OCI-LY3 (cell line): ENCODE measurements around the gene FAM120A.

Experiments
- H2AFZ ChIP-seq: fragments of 200-600, 300-600 bp; shearing (Covaris generic); 2 replicates; pipeline ENCODE4 v1.6.0; 2014; ENCODE audit warnings: antibody characterized with exemption, low read depth, low read length
- H3K27ac ChIP-seq: fragments of 200-600, 300-600 bp; sonication (generic); 2 replicates; pipeline ENCODE4 v1.5.1; 2014; ENCODE audit warnings: mild to moderate bottlenecking, low read length, moderate library complexity, mixed read lengths
- H3K27me3 ChIP-seq: fragments of 200-600, 300-600 bp; sonication (generic); 2 replicates; pipeline ENCODE4 v1.6.1; 2014; ENCODE audit warnings: low read depth, low read length, mixed read lengths
- H3K36me3 ChIP-seq: fragments of 200-600, 300-600 bp; sonication (generic); replicated peaks from 2 replicates; pipeline ENCODE3; 2014; ENCODE audit warnings: low read depth, low read length, mixed read lengths
- H3K4me1 ChIP-seq: fragments of 300-600, 200-600 bp; sonication (generic); 2 replicates; pipeline ENCODE4 v1.6.1; 2014; ENCODE audit warnings: low read length, mixed read lengths
- H3K4me2 ChIP-seq: fragments of 200-600, 300-600 bp; sonication (generic); 2 replicates; pipeline ENCODE4 v1.6.1; 2014; ENCODE audit warnings: low read length, mixed read lengths
- H3K4me3 ChIP-seq: fragments of 300-600, 200-600 bp; sonication (generic); 2 replicates; pipeline ENCODE4 v1.5.1; 2014; ENCODE audit warnings: antibody characterized with exemption, mild to moderate bottlenecking, low read length, moderate library complexity
- H3K79me2 ChIP-seq: fragments of 300-600, 200-600 bp; shearing (Covaris generic); 2 replicates; pipeline ENCODE4 v1.6.1; 2014; ENCODE audit warnings: mild to moderate bottlenecking, low read length, mixed read lengths
- H3K9ac ChIP-seq: fragments of 300-600, 200-600 bp; shearing (Covaris generic); 2 replicates; pipeline ENCODE4 v1.6.0; 2014; ENCODE audit warnings: mild to moderate bottlenecking, low read length, moderate library complexity
- H3K9me3 ChIP-seq: fragments of 200-600, 300-600 bp; shearing (Covaris generic); 2 replicates; pipeline ENCODE4 v1.6.1; 2014; ENCODE audit warnings: low read length, mixed read lengths; ENCODE audit not compliant: insufficient read depth
- H4K20me1 ChIP-seq: fragments of 200-600, 300-600 bp; sonication (generic); 2 replicates; pipeline ENCODE4 v1.6.1; 2016; ENCODE audit warnings: low read length, mixed read lengths; ENCODE audit not compliant: insufficient read depth
- EZH2phosphoT487 ChIP-seq: fragments of 200-600 bp; shearing (Covaris generic); IDR thresholded peaks from 2 replicates; pipeline ENCODE4 v1.6.1; 2018; ENCODE audit warnings: antibody characterized with exemption, mixed run types, low read depth
- TF ChIP-seq, protein P1 (sequence below): fragments of 200-600, 300-600 bp; sonication (generic); IDR thresholded peaks from 2 replicates; pipeline ENCODE4 v1.5.1; 2014; ENCODE audit warnings: antibody characterized with exemption, low read length, low read depth

The FAM120A gene

DNA sequence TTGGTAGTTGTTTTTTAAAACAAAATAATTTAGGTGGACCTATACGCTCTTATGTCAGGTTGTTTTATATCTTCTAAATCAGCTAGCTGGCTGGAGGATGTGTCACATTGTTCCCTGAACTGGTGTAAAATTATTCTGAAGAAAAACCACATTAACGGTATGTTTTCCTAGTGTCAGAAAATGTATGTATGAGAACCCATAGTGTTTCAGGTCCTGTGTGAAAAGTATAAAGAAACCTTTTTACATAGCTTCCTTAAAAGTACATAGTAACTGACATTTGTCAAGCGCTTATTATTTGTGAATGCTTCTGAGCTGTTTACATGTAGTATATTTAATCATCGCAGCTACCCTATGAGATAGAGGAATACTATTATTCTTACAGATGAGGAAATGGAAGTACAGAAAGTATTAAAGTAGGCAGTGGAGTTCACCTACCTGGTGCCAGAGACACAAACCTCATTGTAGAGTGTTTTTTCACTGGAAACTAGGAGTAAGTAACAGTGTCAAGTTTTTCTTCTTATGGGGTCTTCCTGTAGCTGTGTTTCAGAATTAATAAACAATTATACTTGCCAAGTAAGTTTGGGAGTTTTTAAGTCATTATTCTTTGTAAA lies 12.3 kb downstream of the FAM120A start:
- peak overlapping the region; percentile 38 for H3K4me3 ChIP-seq
- no peaks in the 10 kb centered on the region for H3K27me3 ChIP-seq
- H3K4me2 ChIP-seq = peak overlapping the region; percentile 69
- H3K4me1 ChIP-seq = peaks cover 26% of the 10 kb centered on the region
- peak overlapping the region; percentile 13 for H3K27ac ChIP-seq
- no peak overlapping the region for H2AFZ ChIP-seq
- H3K9me3 ChIP-seq = no peaks in the 10 kb centered on the region
- peaks cover 73% of the 10 kb centered on the region for H4K20me1 ChIP-seq
- H3K79me2 ChIP-seq = peaks cover 100% of the 10 kb centered on the region
- TF ChIP-seq, protein P1, sequence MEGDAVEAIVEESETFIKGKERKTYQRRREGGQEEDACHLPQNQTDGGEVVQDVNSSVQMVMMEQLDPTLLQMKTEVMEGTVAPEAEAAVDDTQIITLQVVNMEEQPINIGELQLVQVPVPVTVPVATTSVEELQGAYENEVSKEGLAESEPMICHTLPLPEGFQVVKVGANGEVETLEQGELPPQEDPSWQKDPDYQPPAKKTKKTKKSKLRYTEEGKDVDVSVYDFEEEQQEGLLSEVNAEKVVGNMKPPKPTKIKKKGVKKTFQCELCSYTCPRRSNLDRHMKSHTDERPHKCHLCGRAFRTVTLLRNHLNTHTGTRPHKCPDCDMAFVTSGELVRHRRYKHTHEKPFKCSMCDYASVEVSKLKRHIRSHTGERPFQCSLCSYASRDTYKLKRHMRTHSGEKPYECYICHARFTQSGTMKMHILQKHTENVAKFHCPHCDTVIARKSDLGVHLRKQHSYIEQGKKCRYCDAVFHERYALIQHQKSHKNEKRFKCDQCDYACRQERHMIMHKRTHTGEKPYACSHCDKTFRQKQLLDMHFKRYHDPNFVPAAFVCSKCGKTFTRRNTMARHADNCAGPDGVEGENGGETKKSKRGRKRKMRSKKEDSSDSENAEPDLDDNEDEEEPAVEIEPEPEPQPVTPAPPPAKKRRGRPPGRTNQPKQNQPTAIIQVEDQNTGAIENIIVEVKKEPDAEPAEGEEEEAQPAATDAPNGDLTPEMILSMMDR = no peak
- TF ChIP-seq EZH2phosphoT487 = no peak
- H3K36me3 ChIP-seq = peaks cover 3% of the 10 kb centered on the region
- H3K9ac ChIP-seq = no peak overlapping the region; the same call in 1 of the 2 replicates

DNA sequence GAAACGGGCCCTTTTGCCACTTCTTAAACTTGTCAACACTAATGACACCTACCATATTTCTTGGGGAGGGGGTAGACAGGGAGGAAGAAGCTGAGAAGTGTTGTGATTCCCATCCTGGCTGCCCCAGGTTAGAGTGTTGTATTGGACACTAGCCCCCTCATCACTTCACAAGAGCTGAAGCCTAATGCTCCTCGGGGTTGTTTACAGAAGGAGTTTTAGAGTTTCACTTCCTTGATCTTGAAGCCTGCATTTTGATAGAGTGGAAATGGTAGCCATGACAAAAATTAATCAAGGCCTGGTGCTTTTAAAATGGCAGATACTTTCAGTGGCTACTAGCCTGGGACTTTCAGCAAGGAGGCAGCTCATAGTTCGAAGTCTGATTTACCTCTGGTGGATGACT lies 12.9 kb downstream of the FAM120A start:
- Histone ChIP-seq H4K20me1 (peaks cover 73% of the 10 kb centered on the region), H3K27me3 (no peaks in the 10 kb centered on the region), H3K79me2 (peaks cover 100% of the 10 kb centered on the region), H3K27ac (peak overlapping the region; percentile 13), H3K4me3 (peak overlapping the region; percentile 38), H3K9ac (no peak overlapping the region; the same call in 1 of the 2 replicates), H3K9me3 (no peaks in the 10 kb centered on the region), H3K4me2 (peak overlapping the region; percentile 69), H3K36me3 (no peaks in the 10 kb centered on the region), H3K4me1 (peaks cover 31% of the 10 kb centered on the region), H2AFZ (no peak overlapping the region)
- TF ChIP-seq, protein P1 = no peak
- no peak for TF ChIP-seq EZH2phosphoT487

DNA sequence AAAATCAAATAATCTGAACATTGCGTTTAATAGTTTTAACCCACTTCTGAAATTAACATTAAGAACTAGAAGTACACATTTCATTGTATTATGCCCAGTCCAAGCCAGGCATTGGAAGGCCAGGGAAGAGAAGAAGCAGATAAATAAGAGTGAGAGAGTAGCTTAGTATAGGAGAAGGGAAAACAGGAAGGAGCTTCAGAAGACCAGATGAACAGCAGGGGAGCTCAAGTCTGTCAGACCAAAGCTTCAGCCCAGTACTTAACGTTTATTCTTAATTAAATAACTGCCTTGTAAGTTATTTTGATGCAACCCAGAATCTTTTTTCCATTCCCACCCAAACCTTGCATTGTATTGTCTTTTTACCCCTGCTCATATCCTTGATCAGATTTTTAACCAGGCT lies 13.4 kb downstream of the FAM120A start:
- H3K27ac ChIP-seq = peak overlapping the region; percentile 13
- H3K9me3 ChIP-seq = no peaks in the 10 kb centered on the region
- no peaks in the 10 kb centered on the region for H3K36me3 ChIP-seq
- H4K20me1 ChIP-seq = peaks cover 72% of the 10 kb centered on the region
- TF ChIP-seq EZH2phosphoT487 = no peak
- TF ChIP-seq, protein P1 = no peak
- no peaks in the 10 kb centered on the region for H3K27me3 ChIP-seq
- peaks cover 100% of the 10 kb centered on the region for H3K79me2 ChIP-seq
- H3K4me3 ChIP-seq = peak overlapping the region; percentile 38
- H3K4me2 ChIP-seq = peak overlapping the region; percentile 69
- H2AFZ ChIP-seq = no peak overlapping the region
- H3K9ac ChIP-seq = no peak overlapping the region
- H3K4me1 ChIP-seq = peaks cover 31% of the 10 kb centered on the region

DNA sequence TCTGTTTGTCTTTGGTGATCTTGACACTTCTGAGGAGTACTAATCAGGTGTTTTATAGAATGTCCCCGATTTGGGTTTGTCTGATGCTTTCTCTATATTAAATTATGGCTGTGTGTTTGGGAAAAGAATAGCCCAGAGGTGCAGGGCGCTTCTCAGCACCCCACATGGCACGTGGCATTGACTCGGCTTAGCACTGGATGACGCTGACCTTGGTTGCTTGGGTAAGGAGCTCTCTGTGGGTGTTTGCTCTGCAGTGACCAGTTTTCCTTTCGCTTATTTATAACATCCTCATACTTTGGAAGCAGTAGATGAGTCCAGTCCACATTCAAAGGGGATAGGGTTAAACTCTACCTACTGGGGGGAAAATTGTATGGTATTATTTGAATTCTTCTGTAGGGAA lies 14.4 kb downstream of the FAM120A start:
- Histone ChIP-seq H3K27me3 (no peaks in the 10 kb centered on the region), H3K36me3 (no peaks in the 10 kb centered on the region), H3K9me3 (no peaks in the 10 kb centered on the region), H3K79me2 (peaks cover 100% of the 10 kb centered on the region), H3K4me1 (peaks cover 31% of the 10 kb centered on the region), H3K9ac (no peak overlapping the region), H3K27ac (no peak overlapping the region), H3K4me2 (no peak overlapping the region), H4K20me1 (peaks cover 74% of the 10 kb centered on the region), H3K4me3 (no peak overlapping the region), H2AFZ (no peak overlapping the region)
- TF ChIP-seq EZH2phosphoT487 = no peak
- TF ChIP-seq, protein P1 = no peak
